ENCODE data around the gene ADGRV1.
"Not testable (repeated sequence)": the region's sequence is repeated elsewhere in the genome, so short reads cannot be mapped to it uniquely, and the experiment has no call there.

Gene ADGRV1

GRCh38 chr5:90718387-90718786 is 159.8 kb downstream of the ADGRV1 start:
- DNase-seq (ENCODE audit: low read depth in 2 of 2), result no peak

GRCh38 chr5:90739567-90739966 is 181.0 kb downstream of the ADGRV1 start:
- no peak for DNase-seq (ENCODE audit: low read depth in 2 of 2)

GRCh38 chr5:90740244-90740799 is 181.7 kb downstream of the ADGRV1 start:
- DNase-seq (ENCODE audit: low read depth in 2 of 2), result no peak

- no peak for DNase-seq (ENCODE audit: low read depth in 2 of 2)
Measured at GRCh38 chr5:90741022-90741564, 182.5 kb downstream of the ADGRV1 start.

- DNase-seq (ENCODE audit: low read depth in 2 of 2), result no peak
Measured at GRCh38 chr5:90746119-90746518, 187.5 kb downstream of the ADGRV1 start.

GRCh38 chr5:90747175-90747574 is 188.6 kb downstream of the ADGRV1 start:
- DNase-seq (ENCODE audit: low read depth in 2 of 2), result no peak

- DNase-seq (ENCODE audit: low read depth in 2 of 2), result no peak
Measured at GRCh38 chr5:90747693-90748092, 189.1 kb downstream of the ADGRV1 start.

- DNase-seq (ENCODE audit: low read depth in 2 of 2), result no peak
Measured at GRCh38 chr5:90759119-90759518, 200.5 kb downstream of the ADGRV1 start.

GRCh38 chr5:90767710-90768109 is 209.1 kb downstream of the ADGRV1 start:
- DNase-seq (ENCODE audit: low read depth in 2 of 2), result no peak

GRCh38 chr5:90770006-90770541 is 211.5 kb downstream of the ADGRV1 start:
- DNase-seq (ENCODE audit: low read depth in 2 of 2), result not testable (repeated sequence)

- DNase-seq (ENCODE audit: low read depth in 2 of 2), result no peak
Measured at GRCh38 chr5:90777959-90778358, 219.4 kb downstream of the ADGRV1 start.

- peak; percentile 42 to 68 for DNase-seq (ENCODE audit: low read depth in 2 of 2)
Measured at GRCh38 chr5:90783460-90784333, 225.1 kb downstream of the ADGRV1 start.

- DNase-seq (ENCODE audit: low read depth in 2 of 2), result no peak
Measured at GRCh38 chr5:90786756-90787155, 228.2 kb downstream of the ADGRV1 start.

- no peak for DNase-seq (ENCODE audit: low read depth in 2 of 2)
Measured at GRCh38 chr5:90792725-90793124, 234.1 kb downstream of the ADGRV1 start.

- DNase-seq (ENCODE audit: low read depth in 2 of 2), result no peak
Measured at GRCh38 chr5:90793183-90793582, 234.6 kb downstream of the ADGRV1 start.

GRCh38 chr5:90796919-90797318 is 238.3 kb downstream of the ADGRV1 start:
- DNase-seq (ENCODE audit: low read depth in 2 of 2), result not testable (repeated sequence)

- not testable (repeated sequence) for DNase-seq (ENCODE audit: low read depth in 2 of 2)
Measured at GRCh38 chr5:90800082-90800481, 241.5 kb downstream of the ADGRV1 start.

- not testable (repeated sequence) for DNase-seq (ENCODE audit: low read depth in 2 of 2)
Measured at GRCh38 chr5:90800515-90800914, 241.9 kb downstream of the ADGRV1 start.

GRCh38 chr5:90802474-90803317 is 244.1 kb downstream of the ADGRV1 start:
- no peak for DNase-seq (ENCODE audit: low read depth in 2 of 2)

GRCh38 chr5:90803381-90803780 is 244.8 kb downstream of the ADGRV1 start:
- no peak for DNase-seq (ENCODE audit: low read depth in 2 of 2)

- no peak for DNase-seq (ENCODE audit: low read depth in 2 of 2)
Measured at GRCh38 chr5:90803876-90804275, 245.3 kb downstream of the ADGRV1 start.

- DNase-seq (ENCODE audit: low read depth in 2 of 2), result no peak
Measured at GRCh38 chr5:90807496-90807895, 248.9 kb downstream of the ADGRV1 start.
